GM12875 (cell line): ENCODE data around the gene U2AF2.
"Not testable (repeated sequence)": the region's sequence is repeated elsewhere in the genome, so short reads cannot be mapped to it uniquely, and the experiment has no call there.

ENCODE experiments used
- H3K4me3 ChIP-seq: one replicate; pipeline ENCODE4 v1.5.1; 2011; ENCODE audit warnings: low read depth, low read length, control low read depth
- TF ChIP-seq, protein P1 (sequence below): IDR thresholded peaks from 2 replicates; pipeline ENCODE4 v1.5.1; 2011; ENCODE audit warnings: low read depth, mild to moderate bottlenecking, control low read depth, inconsistent platforms, low read length, moderate library complexity, borderline replicate concordance; ENCODE audit not compliant: insufficient read depth

Gene U2AF2

DNA sequence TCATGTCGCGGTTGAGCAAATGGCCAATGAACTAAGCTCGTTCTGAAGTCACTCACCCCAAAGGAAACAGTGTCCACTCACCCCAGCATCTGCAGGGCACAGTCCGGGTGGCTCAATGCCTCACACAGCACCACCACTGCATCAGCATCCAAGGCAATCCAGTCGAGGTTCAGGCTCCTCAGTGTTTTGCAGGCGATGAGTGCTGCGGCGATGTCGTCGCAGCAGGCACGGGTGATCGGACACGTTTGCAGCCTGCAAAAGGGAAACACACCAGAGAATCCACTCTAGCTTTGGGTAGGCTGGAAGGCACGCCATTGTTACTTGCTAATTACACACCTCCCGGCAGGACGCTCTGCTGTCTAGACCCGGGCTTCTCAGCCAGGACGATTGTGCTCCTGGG is 56.9 kb downstream of the U2AF2 start:
- TF ChIP-seq, protein P1, sequence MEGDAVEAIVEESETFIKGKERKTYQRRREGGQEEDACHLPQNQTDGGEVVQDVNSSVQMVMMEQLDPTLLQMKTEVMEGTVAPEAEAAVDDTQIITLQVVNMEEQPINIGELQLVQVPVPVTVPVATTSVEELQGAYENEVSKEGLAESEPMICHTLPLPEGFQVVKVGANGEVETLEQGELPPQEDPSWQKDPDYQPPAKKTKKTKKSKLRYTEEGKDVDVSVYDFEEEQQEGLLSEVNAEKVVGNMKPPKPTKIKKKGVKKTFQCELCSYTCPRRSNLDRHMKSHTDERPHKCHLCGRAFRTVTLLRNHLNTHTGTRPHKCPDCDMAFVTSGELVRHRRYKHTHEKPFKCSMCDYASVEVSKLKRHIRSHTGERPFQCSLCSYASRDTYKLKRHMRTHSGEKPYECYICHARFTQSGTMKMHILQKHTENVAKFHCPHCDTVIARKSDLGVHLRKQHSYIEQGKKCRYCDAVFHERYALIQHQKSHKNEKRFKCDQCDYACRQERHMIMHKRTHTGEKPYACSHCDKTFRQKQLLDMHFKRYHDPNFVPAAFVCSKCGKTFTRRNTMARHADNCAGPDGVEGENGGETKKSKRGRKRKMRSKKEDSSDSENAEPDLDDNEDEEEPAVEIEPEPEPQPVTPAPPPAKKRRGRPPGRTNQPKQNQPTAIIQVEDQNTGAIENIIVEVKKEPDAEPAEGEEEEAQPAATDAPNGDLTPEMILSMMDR, result no peak
- H3K4me3 ChIP-seq, result no peak overlapping the region

DNA sequence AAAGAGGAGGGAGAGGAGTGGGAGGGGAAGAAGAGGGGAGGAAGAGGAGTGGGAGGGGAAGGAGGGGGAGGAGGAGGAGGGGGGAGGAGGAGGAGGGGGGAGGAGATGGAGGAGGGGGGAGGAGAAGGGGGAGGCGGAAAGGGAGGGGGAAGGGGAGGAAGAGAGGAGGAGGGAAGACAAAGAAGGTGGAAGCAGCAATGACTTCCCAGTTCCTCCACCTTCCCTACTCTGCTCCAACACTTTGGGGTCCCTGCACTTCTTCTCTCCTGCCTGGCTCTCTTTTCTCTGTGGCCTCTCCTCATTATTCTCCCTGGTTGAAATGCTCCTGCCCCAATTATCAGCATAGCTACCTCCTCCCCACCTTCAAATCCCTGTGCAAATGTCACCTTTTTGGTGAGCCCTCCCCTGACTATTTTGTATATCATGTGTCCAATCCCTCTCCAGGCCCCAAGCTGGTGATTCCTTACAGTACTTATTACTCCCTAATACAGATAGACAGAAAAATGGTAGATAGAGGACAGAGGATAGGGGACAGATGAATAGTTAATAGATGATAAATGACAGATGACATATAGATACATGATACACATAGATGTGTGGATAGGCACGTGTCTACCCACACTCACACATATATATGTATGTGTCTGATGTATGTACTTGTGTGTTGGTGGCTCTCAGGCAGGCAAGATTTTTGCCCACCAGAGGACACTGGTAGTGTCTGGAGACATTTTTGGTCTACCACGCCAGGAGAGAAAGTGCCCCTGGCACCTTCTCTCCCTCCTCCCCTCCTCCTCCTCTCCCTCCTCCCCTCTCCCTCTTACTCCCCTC is 58.2 kb downstream of the U2AF2 start:
- no peak overlapping the region for H3K4me3 ChIP-seq
- TF ChIP-seq, protein P1, result no peak

DNA sequence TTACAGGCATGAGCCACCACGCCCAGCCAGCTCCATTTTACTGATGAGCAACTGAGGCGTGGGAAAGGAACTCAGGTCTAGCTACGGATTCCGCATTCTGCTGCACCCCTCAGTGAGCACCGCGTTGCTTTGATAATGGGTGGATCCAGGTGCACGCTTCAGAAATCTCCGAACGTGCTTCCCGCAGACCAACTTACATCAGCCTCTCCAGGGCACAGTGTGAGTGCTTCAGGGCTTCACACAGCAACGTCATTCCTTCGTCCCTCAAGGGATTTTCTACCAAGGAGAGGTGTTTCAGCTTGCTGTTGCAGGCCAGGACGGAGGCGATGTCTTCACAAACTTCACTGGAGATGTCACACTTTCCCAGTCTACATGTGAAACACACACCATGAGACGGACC is 61.7 kb downstream of the U2AF2 start:
- H3K4me3 ChIP-seq, result no peak overlapping the region
- TF ChIP-seq, protein P1, result no peak

DNA sequence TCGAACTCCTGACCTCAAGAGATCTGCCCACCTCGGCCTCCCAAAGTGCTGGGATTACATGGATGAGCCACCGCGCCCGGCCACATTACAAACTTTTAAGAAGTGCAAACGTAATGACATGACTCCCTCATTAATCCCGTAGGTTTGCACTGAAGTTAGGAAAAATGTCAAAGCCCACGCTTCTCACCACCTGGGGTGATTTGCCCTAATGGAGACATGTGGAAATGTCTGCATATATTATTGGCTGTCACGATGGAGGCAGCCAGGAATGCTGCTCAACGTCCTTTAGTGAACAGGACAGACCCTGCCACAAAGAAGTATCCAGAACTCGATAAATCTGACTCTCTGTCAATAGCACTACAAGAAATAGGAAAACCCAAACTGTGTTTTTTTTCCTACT is 62.4 kb downstream of the U2AF2 start:
- TF ChIP-seq, protein P1, result no peak

DNA sequence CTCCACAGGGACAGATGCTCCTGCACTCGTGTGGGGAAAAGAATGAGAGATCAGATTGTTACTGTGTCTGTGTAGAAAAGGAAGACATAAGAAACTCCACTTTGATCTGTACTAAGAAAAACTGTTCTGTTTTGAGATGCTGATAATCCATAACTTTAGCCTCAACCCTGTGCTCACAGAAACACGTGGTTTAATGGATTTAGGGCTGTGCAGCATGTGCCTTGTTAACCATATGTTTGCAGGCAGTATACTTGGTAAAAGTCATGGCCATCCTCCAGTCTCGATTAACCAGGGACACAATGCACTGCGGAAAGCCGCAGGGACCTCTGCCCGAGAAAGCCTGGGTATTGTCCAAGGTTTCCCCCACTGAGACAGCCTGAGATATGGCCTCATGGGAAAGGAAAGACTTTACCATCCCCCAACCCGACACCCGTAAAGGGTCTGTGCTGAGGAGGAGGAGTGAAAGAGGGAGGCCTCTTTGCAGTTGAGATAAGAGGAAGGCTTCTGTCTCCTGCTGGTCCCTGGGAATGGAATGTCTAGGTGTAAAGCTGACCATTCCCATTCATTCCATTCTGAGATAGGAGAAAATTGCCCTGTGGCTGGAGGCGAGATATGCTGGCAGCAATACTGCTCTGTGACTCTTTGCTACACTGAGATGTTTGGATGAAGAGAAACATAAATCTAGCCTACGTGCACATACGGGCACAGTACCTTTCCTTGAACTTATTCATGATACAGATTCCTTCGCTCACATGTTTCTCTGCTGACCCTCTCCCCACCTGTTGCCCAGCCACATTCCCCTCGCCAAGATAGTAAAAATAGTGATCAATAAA is 63.3 kb downstream of the U2AF2 start:
- not testable (repeated sequence) for H3K4me3 ChIP-seq

More for the DNA sequence above, 62.4 kb downstream of the U2AF2 start:
- H3K4me3 ChIP-seq, result no peak overlapping the region

DNA sequence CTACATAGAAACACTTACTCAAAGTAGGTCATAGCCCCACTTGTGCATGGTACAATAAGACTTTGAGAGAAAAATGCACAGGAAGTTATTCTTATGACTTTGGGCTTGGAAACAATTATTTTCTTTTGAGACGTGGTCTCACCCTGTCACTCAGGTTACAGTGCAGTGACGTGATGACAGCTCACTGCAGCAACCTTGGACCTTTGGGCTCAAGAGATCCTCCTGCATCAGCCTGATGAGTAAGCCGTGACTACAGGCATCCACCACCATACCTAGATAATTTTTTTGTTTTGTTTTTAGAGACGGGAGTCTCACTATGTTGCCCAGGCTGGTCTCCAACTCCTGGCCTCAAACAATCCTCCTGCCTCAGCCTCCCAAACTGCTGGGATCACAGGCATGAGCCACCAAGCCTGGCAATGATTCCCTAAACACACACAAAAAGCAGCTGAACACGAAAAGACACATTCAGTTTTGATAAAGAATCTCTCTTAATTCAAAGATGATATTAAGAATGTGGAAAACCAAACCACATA is 65.4 kb downstream of the U2AF2 start:
- TF ChIP-seq, protein P1, result no peak
- H3K4me3 ChIP-seq, result no peak overlapping the region

DNA sequence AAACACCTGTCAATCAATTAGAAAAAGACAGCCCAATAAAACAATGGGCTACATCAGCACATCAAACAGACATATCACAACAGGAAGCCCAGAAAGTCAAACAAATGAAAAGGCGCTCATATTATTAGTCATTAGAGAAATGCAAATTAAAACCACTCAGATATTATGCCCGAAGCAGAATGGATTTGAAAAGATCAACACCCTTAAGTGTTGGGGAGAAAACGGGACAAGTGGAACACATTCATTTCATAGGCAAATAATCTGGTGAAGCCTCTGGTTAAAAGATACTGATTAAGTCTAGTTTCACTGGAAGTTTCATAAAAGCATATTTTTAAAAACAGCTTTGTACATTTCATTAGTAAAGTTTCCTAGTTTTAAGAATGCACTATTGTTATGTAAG is 66.0 kb downstream of the U2AF2 start:
- H3K4me3 ChIP-seq, result no peak overlapping the region
- TF ChIP-seq, protein P1, result no peak
